Dermis microvascular lymphatic vessel endothelial cell (primary cell): ENCODE data around the gene CLDN5. TPM values are rescaled to one million over a fixed set of nuclear protein-coding genes. Genes with fewer than 3 reads are reported as not detected.
A peak's percentile ranks its signal among the peaks of the same experiment; 100 is the strongest.

ENCODE experiments used
- DNase-seq, 2 donors: peaks; one replicate each; pipeline versions ENCODE4 v3.0.0 to v3.0.0-alpha.2; 2010; ENCODE audit warnings: low read depth in 2 of 2
- total RNA-seq: library from RNA; depleted of rRNA; stranded (reverse); fragments of >200 nt; gene quantifications from 2 replicates; pipeline ENCODE4 v1.2.1, GENCODE V29; 2014

The CLDN5 gene
- total RNA-seq, 1 donor from 2014 or later: 560 TPM

GRCh38 chr22:19482297-19482696, 41.9 kb downstream of the CLDN5 start:
- no peak for DNase-seq

- DNase-seq: no peak
Observed at GRCh38 chr22:19480789-19481188, 43.4 kb downstream of the CLDN5 start.

- no peak for DNase-seq
Observed at GRCh38 chr22:19480173-19480568, 44.0 kb downstream of the CLDN5 start.

GRCh38 chr22:19479355-19480172, 44.6 kb downstream of the CLDN5 start, which contains the start of gene CDC45:
Gene CDC45, plus strand, starts transcription at chr22:19479920. Its CDS starts 49 bp downstream, at chr22:19479969.
- DNase-seq: peak; percentile 98 to 99

- peak in 1 of 2 donors; percentile 87 for DNase-seq
Observed at GRCh38 chr22:19478901-19479354, 45.3 kb downstream of the CLDN5 start, which contains the start of gene UFD1. Gene UFD1, minus strand, starts transcription at chr22:19479193. Its CDS starts 108 bp downstream, at chr22:19479085.

GRCh38 chr22:19478045-19478900, 45.9 kb downstream of the CLDN5 start:
- no peak for DNase-seq

- peak in 1 of 2 donors; percentile 23 for DNase-seq
Observed at GRCh38 chr22:19477321-19478044, 46.7 kb downstream of the CLDN5 start.

GRCh38 chr22:19476023-19476422, 48.2 kb downstream of the CLDN5 start:
- DNase-seq: no peak

- DNase-seq: no peak
Observed at GRCh38 chr22:19473578-19473977, 50.6 kb downstream of the CLDN5 start.

Other genes starting within 250 kb of the CLDN5 start
- 2.8 and 3.5 TPM in 2 replicates for gene CLTCL1, start 232.7 kb downstream of the CLDN5 start, total RNA-seq
- 14.8 and 19.2 TPM in 2 replicates for gene HIRA, start 92.7 kb downstream of the CLDN5 start, total RNA-seq
- gene MRPL40, start 91.9 kb downstream of the CLDN5 start, total RNA-seq: 22.8 and 27.7 TPM in 2 replicates
- 19.3 and 27.3 TPM in 2 replicates for gene C22orf39, start 76.7 kb downstream of the CLDN5 start, total RNA-seq
- gene UFD1, start 45.2 kb downstream of the CLDN5 start, total RNA-seq: 114 and 119 TPM in 2 replicates
- gene CDC45, start 44.5 kb downstream of the CLDN5 start, total RNA-seq: 8.2 and 17.2 TPM in 2 replicates
- 23.4 and 42.1 TPM in 2 replicates for gene SEPTIN5, start 190.1 kb upstream of the CLDN5 start, total RNA-seq
- 2.7 and 5.3 TPM in 2 replicates for gene GP1BB, start 199.1 kb upstream of the CLDN5 start, total RNA-seq
- 30.4 and 62.8 TPM in 2 replicates for gene TBX1, start 236.4 kb upstream of the CLDN5 start, total RNA-seq